ENCODE data around the gene ZNF556.

DNA sequence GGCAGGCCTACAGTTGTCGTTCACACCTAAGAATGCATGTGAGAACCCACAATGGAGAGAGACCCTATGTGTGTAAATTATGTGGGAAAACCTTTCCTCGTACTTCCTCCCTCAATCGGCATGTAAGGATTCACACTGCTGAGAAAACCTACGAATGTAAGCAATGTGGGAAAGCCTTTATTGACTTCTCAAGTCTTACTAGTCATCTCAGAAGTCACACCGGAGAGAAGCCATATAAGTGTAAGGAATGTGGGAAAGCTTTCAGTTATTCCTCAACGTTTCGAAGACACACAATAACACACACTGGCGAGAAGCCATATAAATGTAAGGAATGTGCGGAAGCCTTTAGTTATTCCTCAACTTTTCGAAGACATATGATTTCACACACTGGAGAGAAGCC is 14.5 kb upstream of the ZNF556 start:
- TF ChIP-seq, protein P1, sequence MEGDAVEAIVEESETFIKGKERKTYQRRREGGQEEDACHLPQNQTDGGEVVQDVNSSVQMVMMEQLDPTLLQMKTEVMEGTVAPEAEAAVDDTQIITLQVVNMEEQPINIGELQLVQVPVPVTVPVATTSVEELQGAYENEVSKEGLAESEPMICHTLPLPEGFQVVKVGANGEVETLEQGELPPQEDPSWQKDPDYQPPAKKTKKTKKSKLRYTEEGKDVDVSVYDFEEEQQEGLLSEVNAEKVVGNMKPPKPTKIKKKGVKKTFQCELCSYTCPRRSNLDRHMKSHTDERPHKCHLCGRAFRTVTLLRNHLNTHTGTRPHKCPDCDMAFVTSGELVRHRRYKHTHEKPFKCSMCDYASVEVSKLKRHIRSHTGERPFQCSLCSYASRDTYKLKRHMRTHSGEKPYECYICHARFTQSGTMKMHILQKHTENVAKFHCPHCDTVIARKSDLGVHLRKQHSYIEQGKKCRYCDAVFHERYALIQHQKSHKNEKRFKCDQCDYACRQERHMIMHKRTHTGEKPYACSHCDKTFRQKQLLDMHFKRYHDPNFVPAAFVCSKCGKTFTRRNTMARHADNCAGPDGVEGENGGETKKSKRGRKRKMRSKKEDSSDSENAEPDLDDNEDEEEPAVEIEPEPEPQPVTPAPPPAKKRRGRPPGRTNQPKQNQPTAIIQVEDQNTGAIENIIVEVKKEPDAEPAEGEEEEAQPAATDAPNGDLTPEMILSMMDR (IDR thresholded peaks at IDR 0.05 in 8 of 11, conservative IDR thresholded peaks at IDR 0.05 in 3 of 11) = no peak
- no peak for TF ChIP-seq POLR2AphosphoS5 (IDR thresholded peaks at IDR 0.05)

Data from spleen (tissue), 7 donors.